GM23338 (cell line): Measurements from ENCODE around the gene HIPK1.

ENCODE experiments used
- CREB1 ChIP-seq: fragments of 250-450 bp; sonication (Bioruptor Pico); IDR thresholded peaks from 2 replicates; pipeline ENCODE4 v1.5.0; 2020; ENCODE audit warnings: low read depth, mild to moderate bottlenecking, moderate library complexity
- EZH2 ChIP-seq: fragments of 200-600 bp; sonication (generic); IDR thresholded peaks from one replicate; pipeline ENCODE4 v1.8.0; 2017; ENCODE audit warnings: antibody characterized with exemption, mild to moderate bottlenecking, low read depth; ENCODE audit not compliant: unreplicated experiment
- NANOG ChIP-seq: IDR thresholded peaks from 2 replicates; pipeline ENCODE4 v1.6.1; 2016; ENCODE audit warnings: antibody characterized with exemption, borderline replicate concordance
- POLR2AphosphoS5 ChIP-seq: IDR thresholded peaks from 2 replicates; pipeline ENCODE4 v1.6.1; 2016; ENCODE audit warnings: antibody characterized with exemption, low read depth
- ZNF114 ChIP-seq: fragments of 250-450 bp; sonication (Bioruptor Pico); IDR thresholded peaks from 2 replicates; pipeline ENCODE4 v1.5.0; 2020; ENCODE audit warnings: mild to moderate bottlenecking, moderate library complexity
- ZNF331 ChIP-seq: fragments of 250-450 bp; sonication (Bioruptor Pico); IDR thresholded peaks from 2 replicates; pipeline ENCODE4 v1.5.0; 2020; ENCODE audit warnings: low read depth, mild to moderate bottlenecking, moderate library complexity
- TF ChIP-seq, protein P1 (sequence below), 2 experiments: fragments of 200-600 bp in 1 of 2; sonication (generic) in 1 of 2; conservative IDR thresholded peaks; 2 replicates each; pipeline versions ENCODE4 v1.5.1 to v1.6.1; 2016 to 2017; ENCODE audit warnings: antibody characterized with exemption in 2 of 2, low read depth in 2 of 2, mild to moderate bottlenecking in 2 of 2, moderate library complexity in 1 of 2
- TF ChIP-seq, protein P2 (sequence below): IDR thresholded peaks from one replicate; pipeline ENCODE4 v1.6.1; 2018; ENCODE audit warnings: antibody characterized with exemption; ENCODE audit not compliant: unreplicated experiment

DNA sequence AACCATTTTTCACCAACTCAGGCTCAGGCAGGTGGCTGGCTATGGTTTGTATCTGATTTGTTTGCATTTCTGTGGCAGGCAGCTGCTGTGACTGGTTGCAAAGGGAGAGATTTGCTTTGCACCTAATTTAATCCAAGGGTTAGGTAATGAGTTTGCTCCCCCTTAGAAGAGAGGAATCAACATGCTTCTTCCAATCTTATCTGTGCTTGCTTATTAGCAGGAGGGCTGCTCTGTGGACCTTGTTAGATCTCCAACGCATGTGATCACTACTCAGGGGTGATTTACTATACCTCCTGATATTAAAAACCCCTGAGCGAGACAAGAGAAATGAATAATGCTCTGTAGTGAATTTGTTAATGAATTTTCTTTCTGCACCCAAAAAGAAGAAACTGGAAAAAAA, 70.7 kb downstream of the HIPK1 start:
- TF ChIP-seq, protein P1, sequence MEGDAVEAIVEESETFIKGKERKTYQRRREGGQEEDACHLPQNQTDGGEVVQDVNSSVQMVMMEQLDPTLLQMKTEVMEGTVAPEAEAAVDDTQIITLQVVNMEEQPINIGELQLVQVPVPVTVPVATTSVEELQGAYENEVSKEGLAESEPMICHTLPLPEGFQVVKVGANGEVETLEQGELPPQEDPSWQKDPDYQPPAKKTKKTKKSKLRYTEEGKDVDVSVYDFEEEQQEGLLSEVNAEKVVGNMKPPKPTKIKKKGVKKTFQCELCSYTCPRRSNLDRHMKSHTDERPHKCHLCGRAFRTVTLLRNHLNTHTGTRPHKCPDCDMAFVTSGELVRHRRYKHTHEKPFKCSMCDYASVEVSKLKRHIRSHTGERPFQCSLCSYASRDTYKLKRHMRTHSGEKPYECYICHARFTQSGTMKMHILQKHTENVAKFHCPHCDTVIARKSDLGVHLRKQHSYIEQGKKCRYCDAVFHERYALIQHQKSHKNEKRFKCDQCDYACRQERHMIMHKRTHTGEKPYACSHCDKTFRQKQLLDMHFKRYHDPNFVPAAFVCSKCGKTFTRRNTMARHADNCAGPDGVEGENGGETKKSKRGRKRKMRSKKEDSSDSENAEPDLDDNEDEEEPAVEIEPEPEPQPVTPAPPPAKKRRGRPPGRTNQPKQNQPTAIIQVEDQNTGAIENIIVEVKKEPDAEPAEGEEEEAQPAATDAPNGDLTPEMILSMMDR (conservative IDR thresholded peaks at IDR 0.05; ENCODE audit: low read depth in 2 of 2), result no peak
- TF ChIP-seq NANOG, result no peak
- TF ChIP-seq, protein P2, sequence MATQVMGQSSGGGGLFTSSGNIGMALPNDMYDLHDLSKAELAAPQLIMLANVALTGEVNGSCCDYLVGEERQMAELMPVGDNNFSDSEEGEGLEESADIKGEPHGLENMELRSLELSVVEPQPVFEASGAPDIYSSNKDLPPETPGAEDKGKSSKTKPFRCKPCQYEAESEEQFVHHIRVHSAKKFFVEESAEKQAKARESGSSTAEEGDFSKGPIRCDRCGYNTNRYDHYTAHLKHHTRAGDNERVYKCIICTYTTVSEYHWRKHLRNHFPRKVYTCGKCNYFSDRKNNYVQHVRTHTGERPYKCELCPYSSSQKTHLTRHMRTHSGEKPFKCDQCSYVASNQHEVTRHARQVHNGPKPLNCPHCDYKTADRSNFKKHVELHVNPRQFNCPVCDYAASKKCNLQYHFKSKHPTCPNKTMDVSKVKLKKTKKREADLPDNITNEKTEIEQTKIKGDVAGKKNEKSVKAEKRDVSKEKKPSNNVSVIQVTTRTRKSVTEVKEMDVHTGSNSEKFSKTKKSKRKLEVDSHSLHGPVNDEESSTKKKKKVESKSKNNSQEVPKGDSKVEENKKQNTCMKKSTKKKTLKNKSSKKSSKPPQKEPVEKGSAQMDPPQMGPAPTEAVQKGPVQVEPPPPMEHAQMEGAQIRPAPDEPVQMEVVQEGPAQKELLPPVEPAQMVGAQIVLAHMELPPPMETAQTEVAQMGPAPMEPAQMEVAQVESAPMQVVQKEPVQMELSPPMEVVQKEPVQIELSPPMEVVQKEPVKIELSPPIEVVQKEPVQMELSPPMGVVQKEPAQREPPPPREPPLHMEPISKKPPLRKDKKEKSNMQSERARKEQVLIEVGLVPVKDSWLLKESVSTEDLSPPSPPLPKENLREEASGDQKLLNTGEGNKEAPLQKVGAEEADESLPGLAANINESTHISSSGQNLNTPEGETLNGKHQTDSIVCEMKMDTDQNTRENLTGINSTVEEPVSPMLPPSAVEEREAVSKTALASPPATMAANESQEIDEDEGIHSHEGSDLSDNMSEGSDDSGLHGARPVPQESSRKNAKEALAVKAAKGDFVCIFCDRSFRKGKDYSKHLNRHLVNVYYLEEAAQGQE, result no peak
- TF ChIP-seq POLR2AphosphoS5, result no peak
- no peak for TF ChIP-seq CREB1 (CRISPR knock-in tag)
- no peak for TF ChIP-seq ZNF114 (CRISPR knock-in tag)
- TF ChIP-seq ZNF331 (CRISPR knock-in tag), result no peak
- TF ChIP-seq EZH2, result no peak
